GM21515 (cell line): Measurements from ENCODE around the gene KLK7.
"Not testable (repeated sequence)": the region's sequence is repeated elsewhere in the genome, so short reads cannot be mapped to it uniquely, and the experiment has no call there.

ENCODE experiments used
- ATAC-seq: cut with Tn5 transposase; IDR thresholded peaks from one replicate; pipeline ENCODE4 v1.9.1; 2021; ENCODE audit not compliant: unreplicated experiment

KLK7 gene

DNA sequence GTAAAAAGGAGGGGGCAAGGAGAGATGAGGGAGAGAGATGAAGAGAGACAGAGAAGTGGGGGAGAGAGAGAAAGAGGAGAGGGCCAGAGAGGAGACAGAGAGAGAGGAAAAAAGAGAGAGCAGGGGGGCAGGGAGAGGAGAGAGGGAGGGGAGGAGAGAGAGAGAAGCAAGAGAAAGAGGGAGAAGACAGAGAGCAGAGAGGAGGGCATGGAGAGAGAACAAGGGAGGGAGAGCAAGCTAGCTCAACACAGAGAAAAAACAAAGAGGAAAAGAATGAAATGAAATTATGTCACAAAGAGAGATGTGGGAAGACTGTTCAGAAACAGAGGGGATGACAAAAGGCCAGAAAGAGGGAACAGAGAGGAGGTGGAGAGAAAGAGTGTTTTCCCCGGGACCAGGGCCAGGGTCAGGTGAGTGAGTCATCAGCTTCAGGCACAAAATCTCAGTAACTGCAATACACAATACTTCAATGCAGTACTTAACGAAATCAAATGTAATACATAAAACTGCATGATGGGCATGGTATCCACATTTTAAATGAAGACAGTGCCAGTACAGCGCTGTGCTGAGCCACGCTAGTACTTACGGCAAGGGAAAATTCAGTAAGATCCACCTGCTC is 4.8 kb downstream of the KLK7 start:
- no peak for ATAC-seq

GRCh38 chr19:50977626-50978025 is 6.1 kb downstream of the KLK7 start:
- no peak for ATAC-seq

DNA sequence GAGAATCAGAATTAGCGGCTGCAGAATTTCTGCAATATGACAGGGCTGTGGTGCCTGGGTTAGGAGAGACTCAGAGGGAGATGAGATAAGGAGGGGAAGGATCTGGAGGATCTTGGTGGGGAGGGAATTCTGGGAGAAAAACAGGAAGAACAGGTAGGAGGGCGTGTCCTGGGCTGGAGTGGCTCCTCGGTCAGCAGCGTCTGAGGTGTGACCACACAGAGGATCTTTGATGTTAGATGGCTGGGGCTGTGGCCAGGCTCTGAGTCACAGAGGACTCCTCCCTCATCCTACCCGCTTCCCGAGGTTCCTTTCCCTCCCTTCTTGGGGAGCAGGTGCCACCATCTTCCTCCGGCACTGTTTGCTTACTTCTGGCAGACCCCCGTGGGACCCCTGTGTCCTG is 8.0 kb downstream of the KLK7 start:
- no peak for ATAC-seq

- ATAC-seq = no peak
Measured at GRCh38 chr19:50974702-50975556, 8.8 kb downstream of the KLK7 start.

DNA sequence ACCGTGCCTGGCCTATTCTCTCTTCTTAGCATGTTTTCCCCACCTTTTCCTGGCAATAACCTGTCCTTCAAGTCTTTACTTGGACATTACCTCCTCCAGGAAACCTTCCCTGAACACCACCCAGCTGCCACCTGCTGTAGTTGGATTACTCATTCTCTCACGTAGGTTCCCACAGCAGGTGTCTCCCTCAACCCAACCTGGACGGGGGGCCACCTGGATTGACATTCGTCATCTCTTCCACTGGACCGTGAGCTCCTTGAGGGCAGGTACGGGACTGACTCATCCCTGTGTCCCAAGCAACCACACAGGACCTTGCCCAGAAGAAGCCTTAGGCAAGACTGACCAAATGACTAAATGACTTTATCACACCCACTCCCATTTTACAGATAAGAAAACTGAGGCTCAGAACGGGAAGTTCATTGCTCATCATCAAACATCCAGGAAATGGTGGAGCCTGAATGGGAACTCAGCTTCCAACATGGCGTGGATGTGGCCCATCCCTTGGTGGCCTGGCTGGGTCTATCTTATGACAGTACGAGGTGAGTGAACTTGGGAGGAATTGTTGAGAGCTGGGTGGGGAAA is 10.8 kb downstream of the KLK7 start:
- no peak for ATAC-seq

- not testable (repeated sequence) for ATAC-seq
Measured at GRCh38 chr19:50969810-50970209, 13.9 kb downstream of the KLK7 start.

DNA sequence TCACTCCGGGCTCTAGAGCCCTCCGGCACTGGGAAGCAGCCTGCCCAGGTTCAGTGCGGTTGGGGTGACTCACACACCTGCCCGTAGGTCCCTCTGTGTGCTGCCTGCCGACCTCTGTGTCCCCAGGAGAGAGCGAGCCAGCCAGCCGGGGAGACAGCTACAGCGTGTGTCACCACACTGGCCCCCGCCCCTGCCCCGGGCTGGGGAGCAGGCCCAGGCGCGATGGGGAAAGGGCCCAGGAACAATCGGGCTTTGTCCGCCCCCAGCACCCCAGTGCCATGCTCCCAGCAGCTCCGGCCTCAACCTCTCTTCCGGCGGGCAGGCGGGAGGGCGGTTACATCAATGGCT is 14.3 kb downstream of the KLK7 start, which contains the start of gene KLK6:
KLK6 (minus strand) TSS at position 179 of the 348 bp plus-strand sequence. CDS start 1,487 bp downstream, outside the sequence.
- ATAC-seq = no peak

GRCh38 chr19:50968716-50969412 is 14.9 kb downstream of the KLK7 start:
- ATAC-seq = no peak

DNA sequence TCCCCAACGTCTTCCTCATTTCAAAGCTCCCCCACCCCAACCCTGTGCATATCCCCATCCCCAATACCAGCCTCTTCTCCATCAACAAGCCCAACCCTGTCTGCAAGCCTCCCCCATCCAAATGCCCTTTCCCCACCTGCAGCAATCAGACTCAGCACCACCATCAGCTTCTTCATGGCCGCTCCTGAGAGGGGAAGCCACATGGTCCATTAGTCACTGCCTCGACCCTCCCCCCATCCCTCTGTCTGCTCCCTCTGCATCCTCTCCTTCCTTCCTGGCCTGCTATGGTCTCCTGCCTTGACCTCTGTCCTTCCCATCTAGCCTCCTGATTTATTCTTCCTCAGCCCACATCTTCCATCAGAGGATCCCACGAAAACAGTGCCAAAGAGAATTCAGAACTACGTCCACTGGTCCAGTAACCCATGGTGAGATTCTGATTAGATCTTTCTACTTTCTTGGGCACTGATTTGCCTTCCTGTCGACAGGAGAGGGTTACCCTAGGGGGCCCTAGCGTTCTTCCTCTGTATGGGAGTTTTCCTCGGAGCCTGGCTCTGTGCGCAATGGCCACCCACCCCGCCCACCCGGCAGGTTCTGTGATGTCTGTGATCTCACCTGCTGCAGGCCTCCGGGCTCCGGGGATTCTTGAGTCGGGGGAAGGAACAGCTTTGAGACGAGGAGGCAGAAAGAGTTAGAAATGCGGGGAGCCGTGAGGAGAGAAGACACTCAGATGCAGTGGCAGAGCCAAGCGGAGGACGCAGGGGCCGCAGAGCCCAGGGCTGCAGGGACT is 15.6 kb downstream of the KLK7 start:
- ATAC-seq = no peak

DNA sequence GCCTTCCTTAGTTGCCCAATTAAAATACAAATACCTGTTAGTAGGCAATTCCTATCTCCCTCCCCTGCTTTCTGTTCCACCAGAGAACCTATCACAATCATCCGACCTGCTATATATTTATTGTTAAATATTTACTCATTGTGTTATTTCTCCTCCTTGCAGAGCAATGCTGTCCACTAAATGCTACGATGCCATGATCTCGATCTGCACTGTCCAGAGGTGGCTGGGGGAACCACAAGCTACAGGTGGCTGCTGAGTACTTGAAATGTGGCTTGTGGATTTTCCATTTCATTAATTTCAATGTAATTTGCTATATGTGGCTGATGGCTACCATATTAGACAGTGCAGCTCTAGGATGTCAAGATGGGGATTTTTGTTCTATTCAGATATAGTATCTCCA is 19.5 kb downstream of the KLK7 start:
- ATAC-seq = no peak

DNA sequence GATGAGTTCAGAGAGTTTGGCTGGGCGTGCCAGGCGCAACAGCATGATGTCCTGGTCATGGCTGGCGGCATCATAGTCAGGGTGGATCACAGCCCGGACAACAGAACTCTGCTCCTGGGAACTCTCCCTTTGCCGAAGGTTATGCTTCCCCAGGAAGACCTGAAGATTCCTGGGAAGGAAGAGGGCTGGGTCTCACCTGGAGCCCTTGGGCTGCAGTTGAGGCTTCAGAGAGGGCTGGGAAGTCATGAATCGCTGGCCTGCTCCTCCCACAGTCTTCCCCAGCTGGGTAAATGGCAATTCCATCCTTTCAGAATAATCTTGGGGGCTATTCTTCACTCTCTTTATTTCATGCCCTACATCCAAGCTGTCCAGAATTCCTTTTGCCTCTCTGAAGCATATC is 20.3 kb downstream of the KLK7 start:
- no peak for ATAC-seq

DNA sequence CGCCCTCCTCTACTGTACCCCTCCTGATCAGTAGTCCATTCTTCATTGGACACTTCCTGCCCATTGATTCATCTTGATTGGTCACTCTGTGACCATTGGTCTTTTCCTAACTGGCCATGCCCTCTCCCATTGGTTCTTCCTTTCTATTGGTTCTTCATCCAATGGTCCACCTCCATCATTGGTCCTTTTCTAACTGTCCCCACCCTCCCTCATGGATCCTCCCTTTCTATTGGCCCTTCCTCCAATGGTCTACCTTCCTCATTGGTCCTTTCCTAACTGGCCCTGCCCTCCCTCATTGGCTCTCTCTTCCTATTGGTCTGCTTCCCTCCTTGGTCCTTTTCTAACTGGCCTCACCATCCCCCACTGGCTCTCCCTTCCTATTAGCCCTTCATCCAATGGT is 21.5 kb downstream of the KLK7 start:
- ATAC-seq = no peak

- ATAC-seq = no peak
Measured at GRCh38 chr19:50959731-50960500, 23.8 kb downstream of the KLK7 start.

DNA sequence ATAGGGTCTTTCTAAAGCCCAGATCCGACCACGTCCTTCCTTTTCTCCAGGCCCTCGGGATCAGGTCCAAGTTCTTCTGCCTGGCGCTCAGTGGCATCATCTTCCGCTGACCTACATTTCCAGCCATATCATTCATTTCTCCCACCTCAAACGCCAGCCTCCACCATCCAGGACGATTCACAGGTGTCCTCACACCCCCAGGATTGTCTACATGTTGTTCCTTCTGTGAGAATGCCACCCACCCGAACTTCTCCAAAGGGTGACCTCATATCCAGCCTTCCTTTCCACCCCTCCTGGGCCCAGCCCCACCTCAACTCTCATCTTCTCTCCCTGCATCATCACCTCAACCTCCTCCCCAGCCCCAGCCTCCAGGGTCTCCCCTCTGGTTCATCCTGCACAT is 26.1 kb downstream of the KLK7 start:
- no peak for ATAC-seq

- no peak for ATAC-seq
Measured at GRCh38 chr19:50952910-50953309, 30.8 kb downstream of the KLK7 start, which contains the start of gene KLK5. Gene KLK5 (minus strand): TSS chr19:50953038. CDS start chr19:50952657, 381 bp downstream.

DNA sequence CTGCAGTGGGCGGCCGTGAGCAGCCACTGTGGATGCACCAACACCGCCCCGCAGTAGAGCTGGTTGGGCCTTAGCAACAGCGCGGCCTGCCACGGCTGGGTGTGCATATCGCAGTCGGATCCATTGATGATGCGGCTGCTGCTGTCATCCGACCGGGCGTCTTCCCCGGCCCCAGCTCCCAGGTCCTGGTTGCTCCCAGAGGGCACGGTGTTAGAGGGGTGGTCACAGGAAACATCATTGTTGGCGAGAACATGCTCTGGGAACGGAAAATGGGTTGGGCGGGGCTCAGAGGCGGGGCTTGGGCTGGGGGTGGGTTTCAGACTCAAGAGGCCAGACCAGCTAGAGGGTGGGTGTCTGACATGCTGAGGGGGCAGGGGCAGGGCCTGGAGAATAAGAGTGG is 33.9 kb downstream of the KLK7 start:
- ATAC-seq = no peak

DNA sequence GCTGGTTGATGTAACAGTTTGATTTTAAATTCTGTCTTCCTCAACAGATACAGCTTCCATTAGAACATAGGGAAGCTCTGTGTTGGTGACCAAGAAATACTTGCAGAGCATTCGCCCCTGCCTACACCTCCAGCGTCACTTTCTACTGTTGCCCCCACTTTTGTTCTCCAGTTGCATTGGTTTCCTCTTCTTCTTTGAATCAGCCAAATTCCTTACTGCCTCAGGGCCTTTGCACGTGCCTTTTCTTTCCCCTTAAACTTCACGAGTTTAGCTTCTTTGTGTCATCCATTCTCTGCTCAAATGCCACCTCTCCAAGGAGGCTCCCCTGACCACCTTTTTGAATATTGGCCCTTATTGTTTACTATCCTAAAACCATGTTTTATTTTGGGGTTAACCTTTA is 36.6 kb downstream of the KLK7 start:
- no peak for ATAC-seq

GRCh38 chr19:50944795-50945194 is 38.9 kb downstream of the KLK7 start:
- ATAC-seq = no peak

DNA sequence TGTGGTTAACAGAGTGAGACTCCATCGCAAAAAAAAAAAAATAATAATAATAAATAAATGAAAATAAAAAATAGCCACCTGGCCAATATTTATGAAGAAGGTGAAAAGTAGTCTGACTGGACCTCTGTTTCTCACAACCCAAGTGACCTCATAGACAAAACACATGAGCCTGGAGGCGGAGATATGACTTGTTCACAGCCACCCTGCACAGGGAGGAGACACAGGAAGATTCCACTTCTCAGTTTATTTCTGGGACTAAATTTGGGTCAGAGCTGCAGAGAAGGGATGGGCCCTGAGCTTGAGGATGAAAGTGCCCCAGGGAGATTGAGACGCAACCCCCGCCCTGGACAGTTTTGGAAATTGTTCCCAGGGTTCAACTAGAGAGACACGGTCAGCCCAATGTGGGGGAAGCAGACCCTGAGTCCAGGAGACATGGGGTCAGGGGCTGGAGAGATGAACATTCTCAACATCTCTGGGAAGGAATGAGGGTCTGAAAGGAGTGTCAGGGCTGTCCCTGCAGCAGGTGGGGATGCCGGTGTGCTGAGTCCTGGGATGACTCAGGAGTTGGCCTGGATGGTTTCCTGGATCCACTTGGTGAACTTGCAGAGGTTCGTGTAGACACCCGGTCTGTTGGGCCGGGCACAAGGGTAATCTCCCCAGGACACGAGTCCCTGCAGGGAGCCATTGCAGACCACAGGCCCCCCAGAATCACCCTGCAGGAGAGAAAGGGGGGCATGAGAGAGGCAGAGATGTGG is 40.5 kb downstream of the KLK7 start:
- no peak for ATAC-seq
